ENCODE results near the gene SLBP.

GRCh38 chr4:1683736-1684505 is 28.2 kb downstream of the SLBP start, which contains the start of gene FAM53A:
- TF ChIP-seq POLR2A (IDR thresholded peaks at IDR 0.05; ENCODE audit: control extremely low read depth in 1 of 2, low read depth in 2 of 2, low read length in 2 of 2) (no peak), CTCF (IDR thresholded peaks at IDR 0.05; ENCODE audit: control extremely low read depth in 1 of 3, insufficient read depth in 1 of 3, low read depth in 1 of 3, low read length in 3 of 3) (no peak), BACH1 (IDR thresholded peaks at IDR 0.05; ENCODE audit: low read length) (peak; percentile 19; the same call in 1 of the 2 replicates), SIN3A (conservative IDR thresholded peaks at IDR 0.05 in 1 of 2, IDR thresholded peaks at IDR 0.05 in 1 of 2; ENCODE audit: low read depth in 1 of 2, low read length in 2 of 2) (no peak), TEAD4 (IDR thresholded peaks at IDR 0.05; ENCODE audit: low read depth, low read length) (no peak), BRCA1 (IDR thresholded peaks at IDR 0.05; ENCODE audit: low read depth, low read length) (no peak)

All from H1 (cell line).